Astrocyte (in vitro differentiated cells and primary cell): ENCODE results near the gene FBXO11. TPM values are rescaled to one million over a fixed set of nuclear protein-coding genes. Genes with fewer than 3 reads are reported as not detected.

Experiments used
- DNase-seq: peaks from one replicate; pipeline ENCODE4 v3.0.0-alpha.2; 2010; ENCODE audit warnings: low read depth
- FAIRE-seq: peaks from 2 replicates; lab custom pipeline; 2011; peaks lifted over from hg19 to GRCh38; lab: Jason Lieb, UNC
- H2AFZ ChIP-seq: 2 replicates; pipeline ENCODE4 v1.6.0; 2012; ENCODE audit warnings: low read depth, low read length, inconsistent platforms
- H3K27ac ChIP-seq: 2 replicates; pipeline ENCODE4 v1.5.1; 2011; ENCODE audit warnings: low read depth, low read length, inconsistent platforms
- H3K27me3 ChIP-seq: 2 replicates; pipeline ENCODE4 v1.6.0; 2011; ENCODE audit warnings: low read length, inconsistent platforms; ENCODE audit not compliant: insufficient read depth
- H3K36me3 ChIP-seq: 2 replicates; pipeline ENCODE4 v1.5.1; 2011; ENCODE audit warnings: low read length, inconsistent platforms; ENCODE audit not compliant: insufficient read depth
- H3K4me1 ChIP-seq: 2 replicates; pipeline ENCODE4 v1.5.1; 2011; ENCODE audit warnings: low read length, inconsistent platforms; ENCODE audit not compliant: insufficient read depth
- H3K4me2 ChIP-seq: 2 replicates; pipeline ENCODE4 v1.6.0; 2012; ENCODE audit warnings: low read length, inconsistent platforms
- H3K4me3 ChIP-seq: 2 replicates; pipeline ENCODE4 v1.5.1; 2011; ENCODE audit warnings: low read depth, mild to moderate bottlenecking, low read length, inconsistent platforms; ENCODE audit not compliant: insufficient read depth
- H3K79me2 ChIP-seq: 2 replicates; pipeline ENCODE4 v1.6.0; 2012; ENCODE audit warnings: mild to moderate bottlenecking, low read length, inconsistent platforms; ENCODE audit not compliant: insufficient read depth
- H3K9ac ChIP-seq: 2 replicates; pipeline ENCODE4 v1.6.0; 2012; ENCODE audit warnings: mild to moderate bottlenecking, low read length, inconsistent platforms
- H3K9me3 ChIP-seq: 2 replicates; pipeline ENCODE4 v1.5.1; 2012; ENCODE audit warnings: low read depth, mild to moderate bottlenecking, low read length, inconsistent platforms; ENCODE audit not compliant: insufficient read depth
- H4K20me1 ChIP-seq: 2 replicates; pipeline ENCODE4 v1.6.0; 2012; ENCODE audit warnings: low read length, inconsistent platforms; ENCODE audit not compliant: insufficient read depth
- H3K27ac Mint-ChIP-seq: one replicate; pipeline ENCODE4 v1.8.0; 2021; ENCODE audit warnings: mild to moderate bottlenecking, mixed read lengths; ENCODE audit not compliant: unreplicated experiment
- H3K27me3 Mint-ChIP-seq: one replicate; pipeline ENCODE4 v1.8.0; 2021; ENCODE audit warnings: low read depth, mixed read lengths; ENCODE audit not compliant: unreplicated experiment
- H3K36me3 Mint-ChIP-seq: one replicate; pipeline ENCODE4 v1.8.0; 2021; ENCODE audit warnings: low read depth, mixed read lengths; ENCODE audit not compliant: unreplicated experiment
- H3K4me1 Mint-ChIP-seq: one replicate; pipeline ENCODE4 v1.8.0; 2021; ENCODE audit warnings: low read depth, mixed read lengths; ENCODE audit not compliant: unreplicated experiment
- H3K4me3 Mint-ChIP-seq: one replicate; pipeline ENCODE4 v1.8.0; 2021; ENCODE audit warnings: mild to moderate bottlenecking, moderate library complexity, mixed read lengths; ENCODE audit not compliant: unreplicated experiment
- H3K9me3 Mint-ChIP-seq: one replicate; pipeline ENCODE4 v1.8.0; 2021; ENCODE audit warnings: mild to moderate bottlenecking, mixed read lengths; ENCODE audit not compliant: unreplicated experiment
- EZH2 ChIP-seq: IDR thresholded peaks from 2 replicates; pipeline ENCODE4 v1.6.1; 2012; ENCODE audit warnings: mild to moderate bottlenecking, low read length, inconsistent platforms; ENCODE audit not compliant: insufficient read depth
- total RNA-seq: library from RNA; stranded (reverse); gene quantifications from 2 replicates; pipeline ENCODE4 v1.2.1, GENCODE V29; 2021
- TF ChIP-seq, protein P1 (sequence below): IDR thresholded peaks from 2 replicates; pipeline ENCODE4 v1.5.1; 2011; ENCODE audit warnings: low read depth, mild to moderate bottlenecking, inconsistent platforms, low read length, moderate library complexity; ENCODE audit not compliant: insufficient read depth

The FBXO11 gene
- total RNA-seq, 1 donor from 2014 or later = 70.8 TPM

DNA sequence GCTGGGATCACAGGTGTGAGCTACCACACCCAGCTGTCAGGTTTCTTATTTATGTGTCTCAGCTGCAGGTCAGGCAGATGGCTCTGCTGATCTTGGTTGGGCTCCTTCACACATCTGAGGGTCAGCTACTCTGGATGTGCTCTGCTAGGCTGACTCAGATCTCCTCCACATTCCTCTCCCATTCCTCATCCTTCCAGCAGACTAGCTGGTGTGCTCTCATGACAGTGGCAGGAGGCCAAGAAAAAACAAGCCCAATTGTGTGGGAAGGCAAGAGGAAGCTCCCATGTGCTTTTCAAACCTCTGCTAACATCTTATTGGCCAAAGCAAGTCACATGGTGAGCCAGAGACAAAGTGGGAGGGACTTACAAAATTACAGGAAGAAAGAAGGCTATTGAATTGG is 135.1 kb downstream of the FBXO11 start:
- Histone ChIP-seq H3K9ac (no peak overlapping the region), H3K27me3 (no peaks in the 10 kb centered on the region), H4K20me1 (no peaks in the 10 kb centered on the region), H3K36me3 (no peaks in the 10 kb centered on the region), H3K4me3 (no peak overlapping the region), H2AFZ (peak overlapping the region; percentile 29), H3K4me2 (no peak overlapping the region), H3K79me2 (no peaks in the 10 kb centered on the region), H3K4me1 (no peaks in the 10 kb centered on the region), H3K9me3 (no peaks in the 10 kb centered on the region), H3K27ac (peak overlapping the region; percentile 44)
- H3K4me3 Mint-ChIP-seq = no peak overlapping the region
- peaks cover 8% of the 10 kb centered on the region for H3K4me1 Mint-ChIP-seq
- peaks cover 10% of the 10 kb centered on the region for H3K9me3 Mint-ChIP-seq
- no peaks in the 10 kb centered on the region for H3K27me3 Mint-ChIP-seq
- H3K27ac Mint-ChIP-seq = peak overlapping the region; percentile 91
- TF ChIP-seq EZH2 = no peak
- TF ChIP-seq, protein P1, sequence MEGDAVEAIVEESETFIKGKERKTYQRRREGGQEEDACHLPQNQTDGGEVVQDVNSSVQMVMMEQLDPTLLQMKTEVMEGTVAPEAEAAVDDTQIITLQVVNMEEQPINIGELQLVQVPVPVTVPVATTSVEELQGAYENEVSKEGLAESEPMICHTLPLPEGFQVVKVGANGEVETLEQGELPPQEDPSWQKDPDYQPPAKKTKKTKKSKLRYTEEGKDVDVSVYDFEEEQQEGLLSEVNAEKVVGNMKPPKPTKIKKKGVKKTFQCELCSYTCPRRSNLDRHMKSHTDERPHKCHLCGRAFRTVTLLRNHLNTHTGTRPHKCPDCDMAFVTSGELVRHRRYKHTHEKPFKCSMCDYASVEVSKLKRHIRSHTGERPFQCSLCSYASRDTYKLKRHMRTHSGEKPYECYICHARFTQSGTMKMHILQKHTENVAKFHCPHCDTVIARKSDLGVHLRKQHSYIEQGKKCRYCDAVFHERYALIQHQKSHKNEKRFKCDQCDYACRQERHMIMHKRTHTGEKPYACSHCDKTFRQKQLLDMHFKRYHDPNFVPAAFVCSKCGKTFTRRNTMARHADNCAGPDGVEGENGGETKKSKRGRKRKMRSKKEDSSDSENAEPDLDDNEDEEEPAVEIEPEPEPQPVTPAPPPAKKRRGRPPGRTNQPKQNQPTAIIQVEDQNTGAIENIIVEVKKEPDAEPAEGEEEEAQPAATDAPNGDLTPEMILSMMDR = no peak
- no peak for FAIRE-seq
- H3K36me3 Mint-ChIP-seq = peaks cover 5% of the 10 kb centered on the region
- DNase-seq = peak; percentile 94

DNA sequence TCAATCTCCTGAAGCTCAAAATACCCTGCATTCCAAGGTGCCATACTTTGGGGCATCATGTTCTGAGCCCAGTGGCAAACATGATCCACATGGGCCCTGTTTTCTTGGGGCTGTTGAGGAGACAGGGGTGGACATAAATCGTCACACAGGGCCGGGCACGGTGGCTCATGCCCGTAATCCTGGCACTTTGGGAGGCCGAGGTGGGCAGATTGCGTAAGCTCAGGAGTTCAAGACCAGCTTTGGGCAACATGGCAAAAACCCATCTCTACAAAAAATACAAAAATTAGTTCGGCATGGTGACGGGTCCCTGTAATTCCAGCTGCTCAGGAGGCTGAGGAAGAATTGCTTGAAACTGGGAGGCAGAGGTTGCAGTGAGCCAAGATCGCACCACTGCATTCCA is 137.0 kb downstream of the FBXO11 start:
- Histone ChIP-seq H3K36me3 (no peaks in the 10 kb centered on the region), H3K27ac (no peak overlapping the region), H4K20me1 (no peaks in the 10 kb centered on the region), H3K79me2 (no peaks in the 10 kb centered on the region), H3K4me2 (no peak overlapping the region), H3K27me3 (no peaks in the 10 kb centered on the region), H3K4me1 (no peaks in the 10 kb centered on the region), H3K4me3 (no peak overlapping the region), H3K9ac (no peak overlapping the region), H2AFZ (no peak overlapping the region), H3K9me3 (no peaks in the 10 kb centered on the region)
- H3K27me3 Mint-ChIP-seq = no peaks in the 10 kb centered on the region
- no peak overlapping the region for H3K27ac Mint-ChIP-seq
- H3K36me3 Mint-ChIP-seq = peaks cover 5% of the 10 kb centered on the region
- peaks cover 10% of the 10 kb centered on the region for H3K9me3 Mint-ChIP-seq
- no peak overlapping the region for H3K4me3 Mint-ChIP-seq
- no peak for DNase-seq
- TF ChIP-seq, protein P1 = no peak
- no peak for TF ChIP-seq EZH2
- FAIRE-seq = no peak
- H3K4me1 Mint-ChIP-seq = peaks cover 8% of the 10 kb centered on the region

DNA sequence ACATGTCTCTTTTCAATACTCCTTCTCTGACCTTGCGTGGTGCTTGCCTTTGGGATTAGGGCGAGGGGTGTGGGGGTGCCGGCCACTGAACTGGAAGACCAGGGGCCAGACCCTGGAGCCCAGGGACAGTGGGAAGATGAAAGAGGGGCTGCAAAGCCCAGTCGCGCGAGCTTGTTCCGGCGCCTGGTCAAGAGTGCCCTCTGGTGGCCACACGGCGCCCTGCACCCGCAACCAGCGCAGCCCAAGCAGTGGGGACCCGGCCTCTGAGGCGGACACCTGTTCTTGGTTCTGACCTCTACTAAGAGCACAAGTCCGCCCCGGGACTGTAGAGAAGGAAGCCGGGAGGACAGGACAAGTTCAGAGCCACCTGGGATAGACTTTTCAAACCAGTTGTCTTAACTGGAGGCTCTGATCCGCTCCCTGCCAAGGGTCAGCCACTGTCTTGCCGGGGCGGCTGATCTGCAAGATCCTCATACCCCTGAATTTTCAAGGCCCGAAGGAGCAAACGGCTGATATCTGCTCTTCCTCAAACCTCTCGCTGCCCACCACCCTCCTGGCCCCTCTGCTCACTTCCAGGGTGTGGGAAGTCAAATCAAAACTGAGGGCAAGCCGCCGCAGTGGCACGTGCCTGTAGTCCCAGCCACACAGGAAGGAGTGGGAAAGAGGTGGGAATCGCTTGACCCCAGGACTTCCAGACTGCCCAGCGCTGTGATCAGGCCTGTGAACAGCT is 138.3 kb downstream of the FBXO11 start:
- H3K4me1 Mint-ChIP-seq = peaks cover 8% of the 10 kb centered on the region
- H3K4me1 ChIP-seq = no peaks in the 10 kb centered on the region
- H2AFZ ChIP-seq = peak overlapping the region; percentile 43
- TF ChIP-seq EZH2 = no peak
- TF ChIP-seq, protein P1 = peak; percentile 76
- H3K79me2 ChIP-seq = no peaks in the 10 kb centered on the region
- no peak overlapping the region for H3K4me3 ChIP-seq
- no peak overlapping the region for H3K27ac ChIP-seq
- no peak for FAIRE-seq
- no peaks in the 10 kb centered on the region for H3K27me3 ChIP-seq
- H3K36me3 Mint-ChIP-seq = peaks cover 5% of the 10 kb centered on the region
- no peaks in the 10 kb centered on the region for H4K20me1 ChIP-seq
- no peaks in the 10 kb centered on the region for H3K9me3 ChIP-seq
- no peak overlapping the region for H3K9ac ChIP-seq
- peaks cover 10% of the 10 kb centered on the region for H3K9me3 Mint-ChIP-seq
- H3K4me3 Mint-ChIP-seq = peak overlapping the region; percentile 54
- no peaks in the 10 kb centered on the region for H3K27me3 Mint-ChIP-seq
- H3K27ac Mint-ChIP-seq = no peak overlapping the region
- H3K4me2 ChIP-seq = peak overlapping the region; percentile 62
- DNase-seq = no peak
- no peaks in the 10 kb centered on the region for H3K36me3 ChIP-seq
